AG04450 (cell line): ENCODE measurements around the gene NDFIP1. TPM values are rescaled to one million over a fixed set of nuclear protein-coding genes. Genes with fewer than 3 reads are reported as not detected.

Experiments used
- CTCF ChIA-PET: fragments of 300-600, 350-600 bp; formaldehyde crosslinking; extraction: SDS; loops from one replicate; lab custom pipeline; 2022; ENCODE audit warnings: antibody characterized with exemption, inconsistent platforms; lab: Charles Lee
- POLR2A ChIA-PET: fragments of 350-600 bp; formaldehyde crosslinking; extraction: SDS; loops from one replicate; lab custom pipeline; 2021; ENCODE audit warnings: antibody characterized with exemption, inconsistent platforms; lab: Yijun Ruan, JAX
- DNase-seq: peaks from one replicate; pipeline ENCODE4 v3.0.0-alpha.2; 2011; ENCODE audit warnings: low read depth, low spot score
- H3K27ac ChIP-seq: one replicate; pipeline ENCODE4 v1.5.1; 2012; ENCODE audit warnings: low read depth, low read length, control low read depth
- H3K27me3 ChIP-seq: one replicate; pipeline ENCODE4 v1.6.0; 2012; ENCODE audit warnings: low read length; ENCODE audit not compliant: control insufficient read depth, insufficient read depth
- H3K4me3 ChIP-seq: 2 replicates; pipeline ENCODE4 v1.5.1; 2011; ENCODE audit warnings: mild to moderate bottlenecking, low read depth, low read length, control low read depth
- H3K9me3 ChIP-seq: 2 replicates; pipeline ENCODE4 v1.5.1; 2012; ENCODE audit warnings: low read length; ENCODE audit not compliant: control insufficient read depth, insufficient read depth
- polyA plus RNA-seq: library from polyadenylated mRNA; depleted of rRNA; stranded (reverse); fragments of >200 nt; gene quantifications from 2 replicates; pipeline ENCODE4 v1.2.3, GENCODE V29; 2011
- TF ChIP-seq, protein P1 (sequence below): IDR thresholded peaks from 2 replicates; pipeline ENCODE4 v1.5.1; 2011; ENCODE audit warnings: low read depth, low read length, control low read depth, inconsistent platforms

The NDFIP1 gene
- polyA plus RNA-seq, 1 experiment, result 31.9 TPM

DNA sequence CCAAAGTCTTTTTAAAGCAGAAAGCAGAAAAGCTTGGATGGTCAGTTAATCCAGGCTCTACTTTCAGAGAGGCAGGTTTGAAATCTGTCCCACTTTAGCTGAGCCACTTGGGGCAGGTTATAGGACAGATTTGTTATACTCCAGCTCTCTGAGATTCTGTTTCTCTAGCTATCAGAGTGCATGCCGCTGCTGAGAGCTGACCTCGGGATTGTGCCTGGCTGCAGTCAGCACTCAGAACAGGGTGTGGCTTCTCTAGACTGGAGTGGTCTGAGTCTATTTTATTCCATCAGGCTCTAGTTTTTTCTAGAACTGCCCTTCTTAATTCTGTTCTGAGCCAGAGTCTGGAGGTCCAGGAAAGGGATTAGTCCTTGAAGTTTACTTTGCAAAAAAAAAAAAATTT, 67.7 kb downstream of the NDFIP1 start:
- TF ChIP-seq, protein P1, sequence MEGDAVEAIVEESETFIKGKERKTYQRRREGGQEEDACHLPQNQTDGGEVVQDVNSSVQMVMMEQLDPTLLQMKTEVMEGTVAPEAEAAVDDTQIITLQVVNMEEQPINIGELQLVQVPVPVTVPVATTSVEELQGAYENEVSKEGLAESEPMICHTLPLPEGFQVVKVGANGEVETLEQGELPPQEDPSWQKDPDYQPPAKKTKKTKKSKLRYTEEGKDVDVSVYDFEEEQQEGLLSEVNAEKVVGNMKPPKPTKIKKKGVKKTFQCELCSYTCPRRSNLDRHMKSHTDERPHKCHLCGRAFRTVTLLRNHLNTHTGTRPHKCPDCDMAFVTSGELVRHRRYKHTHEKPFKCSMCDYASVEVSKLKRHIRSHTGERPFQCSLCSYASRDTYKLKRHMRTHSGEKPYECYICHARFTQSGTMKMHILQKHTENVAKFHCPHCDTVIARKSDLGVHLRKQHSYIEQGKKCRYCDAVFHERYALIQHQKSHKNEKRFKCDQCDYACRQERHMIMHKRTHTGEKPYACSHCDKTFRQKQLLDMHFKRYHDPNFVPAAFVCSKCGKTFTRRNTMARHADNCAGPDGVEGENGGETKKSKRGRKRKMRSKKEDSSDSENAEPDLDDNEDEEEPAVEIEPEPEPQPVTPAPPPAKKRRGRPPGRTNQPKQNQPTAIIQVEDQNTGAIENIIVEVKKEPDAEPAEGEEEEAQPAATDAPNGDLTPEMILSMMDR, result no peak
- Histone ChIP-seq H3K27ac (no peak overlapping the region), H3K4me3 (no peak overlapping the region), H3K27me3 (no peaks in the 10 kb centered on the region), H3K9me3 (no peaks in the 10 kb centered on the region)
- no peak for DNase-seq
- CTCF ChIA-PET, result interaction anchor here (0.6 to 1.5 kb wide), 2 partner anchors 373 to 541 kb away, joined by 3 read pairs; no protein-coding TSS in a partner anchor
- POLR2A ChIA-PET, result interaction anchor here (0.6 to 0.9 kb wide), 2 partner anchors 10 to 149 kb away, joined by 3 to 4 read pairs; no protein-coding TSS in a partner anchor

DNA sequence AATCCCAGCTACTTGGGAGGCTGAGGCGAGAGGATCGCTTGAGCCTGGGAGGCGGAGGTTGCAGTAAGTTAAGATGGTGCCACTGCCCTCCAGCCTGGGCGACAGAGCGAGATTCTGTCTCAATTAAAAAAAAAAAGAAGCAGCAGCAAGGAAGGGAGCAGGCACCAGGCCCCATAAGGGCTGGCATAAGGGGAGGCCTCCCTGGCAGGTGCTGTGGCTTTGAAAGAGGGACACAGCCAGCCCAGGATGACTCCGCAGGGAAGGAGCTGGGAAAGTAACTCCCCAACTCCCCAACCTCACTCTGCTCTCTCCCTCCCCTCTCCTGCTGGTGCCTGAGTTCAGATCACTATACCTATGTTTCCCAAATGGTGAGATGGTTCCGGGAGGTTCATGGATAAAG, 70.1 kb downstream of the NDFIP1 start:
- CTCF ChIA-PET, result interaction anchor here (0.6 kb wide), 1 partner anchor 458 kb away, joined by 4 read pairs; no protein-coding TSS in a partner anchor
- TF ChIP-seq, protein P1, result no peak
- Histone ChIP-seq H3K4me3 (no peak overlapping the region), H3K27ac (no peak overlapping the region), H3K9me3 (no peaks in the 10 kb centered on the region), H3K27me3 (no peaks in the 10 kb centered on the region)
- DNase-seq, result no peak
- POLR2A ChIA-PET, result no interaction called here

- no peaks in the 10 kb centered on the region for H3K9me3 ChIP-seq
- DNase-seq, result no peak
- TF ChIP-seq, protein P1, result no peak
- CTCF ChIA-PET, result no interaction called here
- H3K27me3 ChIP-seq, result no peaks in the 10 kb centered on the region
- H3K27ac ChIP-seq, result no peak overlapping the region
- POLR2A ChIA-PET, result no interaction called here
- H3K4me3 ChIP-seq, result no peak overlapping the region
Observed at GRCh38 chr5:142179776-142180387, 71.3 kb downstream of the NDFIP1 start.

- TF ChIP-seq, protein P1, result no peak
- no peak overlapping the region for H3K4me3 ChIP-seq
- DNase-seq, result no peak
- ChIA-PET CTCF (no interaction called here), POLR2A (no interaction called here)
- H3K27me3 ChIP-seq, result no peaks in the 10 kb centered on the region
- no peaks in the 10 kb centered on the region for H3K9me3 ChIP-seq
- H3K27ac ChIP-seq, result no peak overlapping the region
Observed at GRCh38 chr5:142181096-142181495, 72.5 kb downstream of the NDFIP1 start.

DNA sequence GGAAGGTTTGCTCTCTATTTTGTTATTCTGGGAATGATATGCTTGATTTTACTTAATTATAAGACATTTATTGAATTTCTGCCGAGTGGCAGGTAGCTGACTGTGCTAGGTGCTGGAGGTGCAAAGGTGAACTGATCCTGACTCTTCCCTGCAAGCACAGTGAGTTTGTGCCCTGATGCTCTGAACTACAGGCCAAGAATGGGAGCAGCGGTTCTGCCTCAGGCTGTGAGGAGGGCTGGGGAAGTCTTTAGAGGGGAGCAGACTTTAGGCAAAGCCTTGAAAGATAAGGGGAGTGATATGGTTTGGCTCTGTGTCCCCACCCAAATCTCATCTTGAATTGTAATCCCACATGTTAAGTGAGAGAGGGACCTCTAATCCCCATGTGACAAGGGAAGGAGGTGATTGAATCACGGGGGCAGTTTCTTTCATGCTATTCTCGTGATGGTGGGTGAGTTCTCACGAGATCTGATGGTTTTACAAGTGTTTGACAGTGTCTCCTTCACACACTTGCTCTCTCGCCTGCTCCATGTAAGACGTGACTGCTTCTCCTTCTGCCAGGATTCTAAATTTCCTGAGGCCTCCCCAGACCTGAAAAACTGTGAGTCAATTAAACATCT, 73.1 kb downstream of the NDFIP1 start:
- POLR2A ChIA-PET, result no interaction called here
- no peaks in the 10 kb centered on the region for H3K9me3 ChIP-seq
- CTCF ChIA-PET, result no interaction called here
- H3K4me3 ChIP-seq, result no peak overlapping the region
- DNase-seq, result no peak
- TF ChIP-seq, protein P1, result no peak
- no peak overlapping the region for H3K27ac ChIP-seq
- H3K27me3 ChIP-seq, result no peaks in the 10 kb centered on the region
